NCI-H2227 treated with DMSO at 0.1 percent for 48 hours (cell line): ENCODE measurements around the gene F10.

Experiments
- DNase-seq: peaks from one replicate; lab custom pipeline; 2025; lab: John Stamatoyannopoulos, UW

Gene F10

DNA sequence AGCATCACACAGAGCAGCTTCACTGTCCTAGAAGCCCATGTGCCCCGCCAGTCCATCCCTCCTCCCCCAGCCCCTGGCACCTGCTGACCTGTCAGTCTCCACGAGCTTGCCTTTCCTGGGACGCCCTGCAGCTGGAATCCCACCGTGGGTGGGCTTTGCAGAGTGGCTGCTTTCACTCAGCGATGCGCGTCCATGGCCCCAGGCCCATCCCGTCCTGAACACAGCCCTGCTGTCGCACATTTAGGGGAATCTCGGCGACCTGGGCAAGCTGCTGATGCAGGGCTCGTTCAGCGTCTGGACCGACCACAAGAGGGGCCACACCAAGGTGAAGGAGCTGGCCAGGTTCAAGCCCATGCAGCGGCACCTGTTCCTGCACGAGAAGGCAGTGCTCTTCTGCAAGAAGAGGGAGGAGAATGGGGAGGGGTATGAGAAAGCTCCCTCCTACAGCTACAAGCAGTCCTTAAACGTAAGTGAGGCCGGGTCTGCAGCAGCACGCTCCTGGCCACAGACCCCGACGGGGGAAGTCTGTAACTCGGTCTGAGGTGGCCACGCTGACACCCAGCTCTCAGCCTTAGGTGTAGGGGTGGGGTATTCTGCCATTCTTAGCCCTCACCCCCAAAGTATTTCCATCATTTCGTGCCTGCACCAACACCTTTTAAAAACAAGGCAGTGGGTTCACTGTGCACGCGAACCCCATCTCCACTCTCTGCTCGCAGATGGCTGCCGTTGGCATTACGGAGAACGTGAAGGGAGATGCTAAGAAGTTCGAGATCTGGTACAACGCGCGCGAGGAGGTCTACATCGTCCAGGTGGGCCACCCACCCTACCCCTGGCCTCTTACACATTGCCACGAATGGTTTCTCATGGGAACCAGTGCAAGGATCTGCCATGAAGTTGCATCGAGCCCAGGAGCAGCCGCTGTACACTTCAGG is 35.3 kb upstream of the F10 start:
- DNase-seq = no peak

GRCh38 chr13:113087923-113088690 is 34.5 kb upstream of the F10 start:
- DNase-seq = no peak

DNA sequence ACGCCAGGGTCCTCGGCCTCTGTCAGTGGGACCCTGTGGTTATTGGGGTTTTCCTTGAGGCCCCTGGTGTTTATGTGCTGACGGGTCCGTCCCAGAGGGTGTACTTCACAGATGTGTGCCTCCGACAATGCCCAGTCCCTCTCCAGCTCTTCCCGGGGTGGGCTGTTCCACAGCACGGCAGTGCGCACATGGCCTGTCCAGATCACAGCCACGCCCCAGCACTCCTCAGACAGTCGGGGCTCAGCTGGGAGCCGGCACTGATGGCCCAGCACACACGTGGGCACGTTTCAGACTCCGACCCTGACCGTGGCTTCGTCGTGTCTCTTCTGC is 33.9 kb upstream of the F10 start:
- no peak for DNase-seq

DNA sequence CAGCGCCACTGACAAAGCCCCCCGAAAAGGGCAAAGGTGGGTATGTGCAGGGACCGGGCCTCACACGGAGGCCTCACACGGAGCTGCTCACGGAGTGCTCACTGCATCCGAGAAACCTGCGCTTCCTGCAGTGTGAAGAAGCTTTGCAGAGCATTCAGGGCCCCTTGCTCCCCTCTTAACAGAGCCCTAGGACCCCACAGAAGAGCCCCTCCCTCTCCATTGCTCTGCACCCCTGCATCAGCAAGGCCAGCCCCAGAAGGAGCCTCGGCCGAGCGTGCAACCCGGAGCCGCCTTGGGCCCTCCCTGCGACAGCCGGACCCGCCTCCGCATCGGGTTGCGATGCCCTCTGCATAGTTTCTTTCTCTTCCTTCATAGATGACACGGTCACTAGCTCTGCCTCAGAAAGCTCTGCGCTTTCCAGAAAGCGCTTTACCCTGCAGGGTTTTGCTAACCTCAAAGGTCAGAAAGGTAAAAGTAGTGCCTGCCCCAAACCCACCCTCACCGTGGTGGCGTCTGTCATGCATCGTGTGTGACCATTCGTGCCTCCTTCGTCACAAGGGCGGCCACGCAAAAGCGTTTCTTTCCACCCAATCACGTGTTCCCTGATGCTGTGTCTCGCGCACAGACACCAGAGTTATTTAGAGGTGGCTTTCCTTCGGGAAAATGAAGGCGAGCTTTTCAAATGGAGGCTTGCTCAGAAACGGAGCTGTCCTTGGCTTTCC is 32.7 kb upstream of the F10 start:
- DNase-seq = no peak

GRCh38 chr13:113090415-113090770 is 32.2 kb upstream of the F10 start:
- no peak for DNase-seq

DNA sequence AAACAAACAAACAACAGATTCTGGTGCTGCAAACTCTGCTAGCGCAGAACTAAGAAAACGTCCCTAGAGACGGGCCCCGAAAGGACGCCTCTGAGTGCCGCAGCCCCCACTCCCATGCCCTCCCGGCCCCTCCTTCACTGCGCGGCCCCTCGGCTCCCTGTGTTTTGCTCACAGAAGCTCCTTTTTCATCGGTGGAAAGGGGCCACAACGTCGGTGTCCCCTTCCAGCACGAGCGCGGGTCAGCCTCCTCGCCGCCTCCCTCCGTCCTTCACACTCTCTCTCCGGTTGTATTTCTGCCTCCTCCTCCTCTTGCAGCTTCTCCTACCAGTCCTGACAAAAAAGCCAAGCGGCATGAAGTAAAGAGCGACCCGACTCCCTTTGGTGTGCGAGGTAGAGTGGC is 31.8 kb upstream of the F10 start:
- DNase-seq = no peak

GRCh38 chr13:113091211-113091771 is 31.3 kb upstream of the F10 start:
- DNase-seq = no peak

- no peak for DNase-seq
Observed at GRCh38 chr13:113091891-113092775, 30.5 kb upstream of the F10 start.

GRCh38 chr13:113092776-113093579 is 29.6 kb upstream of the F10 start:
- DNase-seq = no peak

DNA sequence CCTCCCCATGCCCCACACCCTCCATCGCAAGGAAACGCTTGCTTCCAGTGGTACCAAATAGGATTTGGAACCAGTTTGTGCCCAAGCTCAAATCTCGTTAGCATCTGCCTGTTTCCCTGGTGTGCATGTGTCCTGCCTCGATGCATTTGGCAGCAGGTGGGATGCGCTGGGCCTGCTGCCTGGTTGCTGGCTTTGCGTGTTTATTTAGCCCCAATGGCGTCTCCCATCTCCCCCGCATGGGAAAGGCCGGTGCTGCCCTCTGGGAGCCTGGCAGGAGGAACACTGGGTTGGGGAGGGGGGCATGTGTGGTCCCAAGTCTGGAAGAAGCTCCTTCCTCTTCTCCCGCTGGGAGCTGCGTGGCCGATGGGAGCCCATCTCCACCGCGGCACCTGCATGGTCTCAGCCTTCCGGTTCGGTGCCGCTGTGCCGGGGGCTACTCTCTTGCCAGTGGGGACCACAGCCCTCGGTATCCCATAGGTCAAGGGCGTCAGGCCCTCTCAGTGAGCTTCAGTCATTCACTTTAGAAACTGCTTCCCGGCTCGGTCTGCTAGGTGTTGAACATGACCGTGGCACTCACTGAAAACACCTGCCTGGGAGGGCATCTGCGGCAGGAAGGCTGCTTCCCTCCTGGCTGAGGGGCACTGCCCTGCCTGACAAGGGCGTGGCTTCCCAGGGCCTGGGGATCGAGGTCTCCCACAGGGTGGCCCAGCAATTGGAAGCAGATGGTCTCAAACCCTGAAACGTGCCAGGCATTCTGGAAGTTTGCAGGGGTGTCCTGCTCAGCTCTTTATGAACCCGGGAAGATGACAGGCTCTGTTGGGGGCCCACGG is 28.8 kb upstream of the F10 start:
- DNase-seq = no peak

DNA sequence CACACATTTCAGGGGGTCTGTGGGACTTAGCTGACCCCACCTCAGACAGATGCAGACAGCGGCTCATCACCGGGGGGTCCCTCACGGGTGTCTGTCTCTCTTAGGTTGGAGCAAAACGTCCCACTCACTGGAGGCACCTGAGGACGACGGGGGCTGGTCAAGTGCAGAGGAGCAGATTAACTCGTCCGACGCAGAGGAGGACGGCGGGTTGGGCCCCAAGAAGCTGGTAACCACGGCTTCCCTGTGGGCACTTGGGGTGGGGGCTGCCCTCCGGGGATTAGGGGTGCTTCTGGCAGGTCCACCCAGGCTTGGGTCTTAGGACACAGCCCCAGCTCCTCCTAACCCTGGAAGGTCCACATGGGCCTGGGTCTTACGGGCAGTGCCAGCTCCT is 28.2 kb upstream of the F10 start:
- DNase-seq = no peak

- no peak for DNase-seq
Observed at GRCh38 chr13:113095146-113096051, 27.2 kb upstream of the F10 start.

- DNase-seq = no peak
Observed at GRCh38 chr13:113096052-113096744, 26.4 kb upstream of the F10 start.

DNA sequence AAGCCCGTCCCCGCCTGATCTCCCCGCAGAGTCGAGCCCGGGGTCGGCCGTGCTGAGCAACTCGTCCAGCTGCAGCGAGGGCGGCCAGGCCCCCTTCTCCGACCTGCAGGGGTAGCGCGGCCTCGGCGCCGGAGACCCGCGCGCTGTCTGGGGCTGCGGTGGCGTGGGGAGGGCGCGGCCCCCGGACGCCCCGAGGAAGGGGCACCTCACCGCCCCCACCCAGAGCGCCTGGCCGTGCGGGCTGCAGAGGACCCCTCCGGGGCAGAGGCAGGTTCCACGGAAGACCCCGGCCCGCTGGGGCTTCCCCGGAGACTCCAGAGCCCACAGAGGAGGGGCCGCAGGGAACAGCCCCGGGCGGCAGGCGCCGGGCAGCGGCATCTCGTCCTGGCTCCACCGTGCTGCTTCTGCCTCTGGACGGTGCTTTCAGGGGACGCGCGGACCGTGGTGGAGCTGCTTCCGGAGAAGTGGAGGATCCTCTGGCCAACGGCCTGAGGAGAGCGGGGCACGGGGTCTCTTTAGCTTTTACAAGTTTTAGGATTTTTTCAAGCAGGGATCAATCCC is 25.8 kb upstream of the F10 start:
- no peak for DNase-seq

DNA sequence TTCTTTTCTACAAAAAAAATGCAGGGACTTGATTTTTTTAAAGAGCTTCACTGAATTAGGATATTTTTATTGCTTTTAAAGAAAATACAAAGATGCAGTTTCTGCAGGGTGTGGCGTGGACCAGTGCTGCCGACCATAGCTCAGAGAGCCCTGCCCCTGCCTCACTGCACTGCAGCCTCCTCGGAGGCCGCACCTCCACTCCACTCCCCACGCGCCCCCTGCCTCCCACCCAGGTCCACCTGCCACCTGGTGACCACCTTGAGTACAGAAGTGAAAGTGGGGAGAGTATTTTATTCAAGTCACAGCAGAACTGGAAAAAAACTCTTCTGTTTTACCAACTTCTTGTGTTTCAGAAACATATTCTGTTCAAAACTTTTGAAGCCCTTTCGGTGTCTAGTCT is 24.9 kb upstream of the F10 start:
- DNase-seq = no peak

DNA sequence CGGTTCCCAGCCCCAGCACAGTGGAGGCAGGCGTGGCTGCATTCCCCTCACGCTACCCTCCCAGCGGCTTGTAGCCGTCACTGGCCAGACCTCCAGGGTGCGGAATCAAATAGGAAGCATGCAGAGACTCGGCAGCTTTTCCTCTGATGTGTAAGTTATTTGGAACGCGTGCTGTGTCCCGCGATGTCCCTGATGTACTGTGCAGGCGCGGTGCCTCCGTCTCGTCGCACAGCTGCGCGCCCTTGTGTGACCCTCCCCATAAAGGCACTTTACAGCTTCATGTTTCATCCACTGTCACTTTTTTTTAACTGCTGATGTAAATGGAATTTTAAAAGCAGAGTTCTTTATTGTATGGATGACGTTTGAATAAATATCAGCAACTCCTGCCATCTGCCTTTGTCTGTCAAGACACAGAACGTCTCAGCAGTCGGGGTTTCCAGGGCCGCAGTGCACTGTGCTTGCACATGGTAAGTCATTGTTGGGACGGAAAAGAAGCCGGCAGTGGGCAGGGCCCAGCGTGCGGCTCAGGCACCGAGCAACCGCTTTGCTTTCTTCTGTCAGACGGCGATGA is 24.4 kb upstream of the F10 start:
- no peak for DNase-seq

- no peak for DNase-seq
Observed at GRCh38 chr13:113099142-113099541, 23.5 kb upstream of the F10 start.
